CD4-positive, alpha-beta T cell (primary cell): ENCODE measurements around the gene PCNX3. TPM values are rescaled to one million over a fixed set of nuclear protein-coding genes. Genes with fewer than 3 reads are reported as not detected.
A peak's percentile ranks its signal among the peaks of the same experiment; 100 is the strongest.

Experiments used
- ATAC-seq: fragments of 200-7000 bp; cut with Tn5 transposase; one replicate; pipeline ENCODE4 v1.10.0; 2022; ENCODE audit warnings: mild to moderate bottlenecking; ENCODE audit not compliant: poor library complexity
- CTCF ChIA-PET: fragments of 350-600 bp; sonication (Branson Sonifier 250); formaldehyde crosslinking; loops from one replicate; lab custom pipeline; 2021; ENCODE audit warnings: antibody characterized with exemption, inconsistent platforms; lab: Charles Lee
- POLR2A ChIA-PET: fragments of 350-600 bp; sonication (Branson Sonifier 250); formaldehyde crosslinking; loops from one replicate; lab custom pipeline; 2021; ENCODE audit warnings: antibody characterized with exemption, inconsistent platforms; lab: Charles Lee
- DNase-seq, 14 experiments: peaks; one replicate each; pipeline ENCODE4 v3.0.0-alpha.2; 2013 to 2020; ENCODE audit warnings: mixed read lengths in 2 of 14
- H3K27ac ChIP-seq, 2 donors: one replicate each; pipeline versions ENCODE4 v1.5.1 to v1.7.0; 2013; ENCODE audit warnings: low read length in 2 of 2, low read depth in 1 of 2, mild to moderate bottlenecking in 1 of 2
- H3K27me3 ChIP-seq, 2 experiments: 1 replicate in 1 of 2; 2 replicates in 1 of 2; pipeline versions ENCODE4 v1.6.1 to v1.7.0; 2013; ENCODE audit warnings: low read length in 2 of 2, control low read depth in 1 of 2, mild to moderate bottlenecking in 1 of 2, moderate library complexity in 1 of 2; ENCODE audit not compliant: insufficient read depth in 2 of 2, control insufficient read depth in 1 of 2
- H3K36me3 ChIP-seq: one replicate; pipeline ENCODE4 v1.6.1; 2013; ENCODE audit warnings: low read length, control low read depth; ENCODE audit not compliant: insufficient read depth
- H3K4me1 ChIP-seq: one replicate; pipeline ENCODE4 v1.6.1; 2013; ENCODE audit warnings: low read length, control low read depth; ENCODE audit not compliant: insufficient read depth
- H3K4me3 ChIP-seq: one replicate; pipeline ENCODE4 v1.5.1; 2013; ENCODE audit warnings: mild to moderate bottlenecking, low read length, moderate library complexity
- H3K9me3 ChIP-seq, 2 experiments: 1 replicate in 1 of 2; 2 replicates in 1 of 2; pipeline versions ENCODE4 v1.6.1 to v1.7.0; 2013; ENCODE audit warnings: low read length in 2 of 2, mild to moderate bottlenecking in 2 of 2, control low read depth in 1 of 2, moderate library complexity in 1 of 2; ENCODE audit not compliant: control insufficient read depth in 1 of 2, insufficient read depth in 1 of 2
- H3K27ac Mint-ChIP-seq: one replicate; pipeline ENCODE4 v1.8.0; 2020; ENCODE audit warnings: mixed read lengths
- H3K27me3 Mint-ChIP-seq: one replicate; pipeline ENCODE4 v1.8.0; 2021; ENCODE audit warnings: mixed read lengths
- H3K36me3 Mint-ChIP-seq: one replicate; pipeline ENCODE4 v1.8.0; 2021; ENCODE audit warnings: low read depth, mixed read lengths
- H3K4me1 Mint-ChIP-seq: one replicate; pipeline ENCODE4 v1.8.0; 2021; ENCODE audit warnings: low read depth, mixed read lengths
- H3K4me3 Mint-ChIP-seq: one replicate; pipeline ENCODE4 v1.8.0; 2020; ENCODE audit warnings: mild to moderate bottlenecking, mixed read lengths
- H3K9me3 Mint-ChIP-seq: one replicate; pipeline ENCODE4 v1.8.0; 2020; ENCODE audit warnings: mixed read lengths
- CTCF ChIP-seq: fragments of 200-600 bp; IDR thresholded peaks from one replicate; pipeline ENCODE4 v1.8.0; 2022; ENCODE audit warnings: antibody characterized with exemption, mild to moderate bottlenecking
- intact Hi-C, 2 experiments: fragments of 100-400 bp; cut with DNase I in 1 of 2; cut with micrococcal nuclease in 1 of 2; formaldehyde crosslinking; loops; one replicate each; pipeline versions ENCODE4 v1.15.1 to v1.9.0; 2023 to 2025; cut with DNase I, micrococcal nuclease
- total RNA-seq, 174 experiments: library from RNA in 2 of 174; stranded (reverse) in 2 of 174; gene quantifications; one replicate each; pipeline ENCODE4 v1.2.3 and lab custom pipeline; 2021 to 2026

Gene PCNX3
- total RNA-seq, 2 experiments from 2014 or later: 37.3 to 40.5 TPM

- Mint-ChIP-seq H3K4me3 (no peak overlapping the region), H3K36me3 (peaks cover 56% of the 10 kb centered on the region), H3K9me3 (no peaks in the 10 kb centered on the region), H3K27me3 (no peaks in the 10 kb centered on the region), H3K4me1 (peaks cover 17% of the 10 kb centered on the region), H3K27ac (peak overlapping the region; percentile 30)
- no peak for TF ChIP-seq CTCF
- CTCF ChIA-PET: interaction anchor here (1.0 to 5.6 kb wide), 4 partner anchors 9 to 44 kb away, joined by 3 to 86 read pairs (median 18); partner anchors contain the start of genes EHBP1L1 and KCNK7
- H3K9me3 ChIP-seq: no peaks in the 10 kb centered on the region
- H3K4me3 ChIP-seq: no peak overlapping the region
- peaks cover 33% of the 10 kb centered on the region for H3K4me1 ChIP-seq
- intact Hi-C loops: no loop called here
- no peak overlapping the region for H3K27ac ChIP-seq
- H3K36me3 ChIP-seq: peaks cover 56% of the 10 kb centered on the region
- POLR2A ChIA-PET: interaction anchor here (1.1 to 3.3 kb wide), 6 partner anchors 10 to 87 kb away, joined by 3 to 27 read pairs (median 6); partner anchors contain the start of genes EHBP1L1, FAM89B, MALAT1 and ZNRD2
- no peak for ATAC-seq
- no peak for DNase-seq
- no peaks in the 10 kb centered on the region for H3K27me3 ChIP-seq
Measured at GRCh38 chr11:65586247-65586630, 29.3 kb upstream of the PCNX3 start.

GRCh38 chr11:65586676-65587075 is 28.9 kb upstream of the PCNX3 start:
- H3K36me3 ChIP-seq: peaks cover 54% of the 10 kb centered on the region
- TF ChIP-seq CTCF: no peak
- H3K9me3 ChIP-seq: no peaks in the 10 kb centered on the region
- no peaks in the 10 kb centered on the region for H3K27me3 Mint-ChIP-seq
- CTCF ChIA-PET: interaction anchor here (1.0 to 5.6 kb wide), 5 partner anchors 9 to 44 kb away, joined by 3 to 86 read pairs (median 11); partner anchors contain the start of genes EHBP1L1 and KCNK7
- no peak for ATAC-seq
- H3K27ac ChIP-seq: no peak overlapping the region
- POLR2A ChIA-PET: interaction anchor here (1.1 to 3.3 kb wide), 6 partner anchors 11 to 88 kb away, joined by 3 to 27 read pairs (median 6); partner anchors contain the start of genes EHBP1L1, FAM89B, MALAT1 and ZNRD2
- peaks cover 33% of the 10 kb centered on the region for H3K4me1 ChIP-seq
- peak overlapping the region; percentile 30 for H3K27ac Mint-ChIP-seq
- no peak overlapping the region for H3K4me3 ChIP-seq
- peaks cover 58% of the 10 kb centered on the region for H3K36me3 Mint-ChIP-seq
- DNase-seq: no peak
- H3K4me1 Mint-ChIP-seq: peaks cover 17% of the 10 kb centered on the region
- H3K27me3 ChIP-seq: no peaks in the 10 kb centered on the region
- no peak overlapping the region for H3K4me3 Mint-ChIP-seq
- no peaks in the 10 kb centered on the region for H3K9me3 Mint-ChIP-seq
- intact Hi-C loops: no loop called here

- ChIA-PET CTCF (interaction anchor here (0.8 to 5.6 kb wide), 16 partner anchors 12 to 206 kb away, joined by 3 to 86 read pairs (median 4); partner anchors contain the start of genes EHBP1L1, FAM89B, FRMD8 and KAT5), POLR2A (interaction anchor here (0.6 to 3.3 kb wide), 11 partner anchors 10 to 204 kb away, joined by 3 to 28 read pairs (median 6); partner anchors contain the start of genes EHBP1L1, FAM89B, MALAT1 and PCNX3)
- Mint-ChIP-seq H3K9me3 (no peaks in the 10 kb centered on the region), H3K27me3 (no peaks in the 10 kb centered on the region), H3K27ac (peak overlapping the region; percentile 21), H3K4me3 (no peak overlapping the region), H3K36me3 (peaks cover 47% of the 10 kb centered on the region), H3K4me1 (peaks cover 17% of the 10 kb centered on the region)
- peak; percentile 63 to 90 (median 74) for DNase-seq
- peak; percentile 99 for ATAC-seq
- peaks cover 54% of the 10 kb centered on the region for H3K36me3 ChIP-seq
- peak overlapping the region; percentile 1 to 60 for H3K27ac ChIP-seq
- intact Hi-C loops: loop anchor here (1.0 kb wide), 3 partner anchors 14 to 222 kb away; no protein-coding TSS in a partner anchor
- TF ChIP-seq CTCF: peak; percentile 70
- no peaks in the 10 kb centered on the region for H3K27me3 ChIP-seq
- no peak overlapping the region for H3K4me3 ChIP-seq
- no peaks in the 10 kb centered on the region for H3K9me3 ChIP-seq
- peaks cover 33% of the 10 kb centered on the region for H3K4me1 ChIP-seq
Measured at GRCh38 chr11:65588199-65589054, 27.1 kb upstream of the PCNX3 start.
